HepG2 (cell line): ENCODE results near the gene PVR. TPM values are rescaled to one million over a fixed set of nuclear protein-coding genes. Genes with fewer than 3 reads are reported as not detected.

Experiments used
- ARID5B ChIP-seq: IDR thresholded peaks from 2 replicates; pipeline ENCODE4 v1.4.0; 2020; ENCODE audit warnings: mild to moderate bottlenecking, missing genetic modification reagents
- GATAD2A ChIP-seq: IDR thresholded peaks from 2 replicates; pipeline ENCODE4 v1.6.1; 2016
- HOXA7 ChIP-seq: sonication (generic); formaldehyde crosslinking; IDR thresholded peaks from 2 replicates; pipeline ENCODE4 v1.8.1; 2022; ENCODE audit warnings: mild to moderate bottlenecking, missing genetic modification reagents, moderate library complexity
- KAT2B ChIP-seq: fragments of 150-350 bp; IDR thresholded peaks from 2 replicates; pipeline ENCODE4 v1.6.1; 2014; ENCODE audit warnings: low read depth, low read length, borderline replicate concordance
- KDM5A ChIP-seq: fragments of 200-600 bp; sonication (generic); IDR thresholded peaks from 2 replicates; pipeline ENCODE4 v1.7.0; 2018; ENCODE audit warnings: antibody characterized with exemption, mild to moderate bottlenecking, low read length, borderline replicate concordance
- KDM5B ChIP-seq: sonication (generic); formaldehyde crosslinking; IDR thresholded peaks from 2 replicates; pipeline ENCODE4 v1.4.0; 2020; ENCODE audit warnings: missing genetic modification reagents, mild to moderate bottlenecking, borderline replicate concordance
- KLF9 ChIP-seq: IDR thresholded peaks from 2 replicates; pipeline ENCODE4 v1.6.1; 2016; ENCODE audit warnings: low read depth
- NRL ChIP-seq: sonication (generic); formaldehyde crosslinking; IDR thresholded peaks from 2 replicates; pipeline ENCODE4 v1.5.0; 2020; ENCODE audit warnings: missing genetic modification reagents, mild to moderate bottlenecking, moderate library complexity, borderline replicate concordance
- SOX6 ChIP-seq, 2 experiments: fragments of 450-650 bp in 1 of 2; sonication (generic) in 1 of 2; formaldehyde crosslinking in 1 of 2; IDR thresholded peaks; 2 replicates each; pipeline versions ENCODE4 v1.4.0 to v1.6.1; 2017 to 2020; ENCODE audit warnings: antibody characterized with exemption in 1 of 2, mild to moderate bottlenecking in 1 of 2, missing genetic modification reagents in 1 of 2
- UBTF ChIP-seq: sonication (generic); formaldehyde crosslinking; IDR thresholded peaks from 2 replicates; pipeline ENCODE4 v1.4.0; 2020; ENCODE audit warnings: mild to moderate bottlenecking, missing genetic modification reagents
- ZFX ChIP-seq: sonication (generic); formaldehyde crosslinking; IDR thresholded peaks from 2 replicates; pipeline ENCODE4 v1.4.0; 2020; ENCODE audit warnings: mild to moderate bottlenecking, low read depth, missing genetic modification reagents, moderate library complexity
- ZNF362 ChIP-seq: sonication (generic); formaldehyde crosslinking; IDR thresholded peaks from 2 replicates; pipeline ENCODE4 v1.4.0; 2020; ENCODE audit warnings: missing genetic modification reagents, mild to moderate bottlenecking, borderline replicate concordance
- ZNF44 ChIP-seq: sonication (generic); formaldehyde crosslinking; IDR thresholded peaks from 2 replicates; pipeline ENCODE4 v1.5.1; 2020; ENCODE audit warnings: mild to moderate bottlenecking, missing genetic modification reagents
- ZNF562 ChIP-seq: sonication (generic); formaldehyde crosslinking; IDR thresholded peaks from 2 replicates; pipeline ENCODE4 v1.8.0; 2022; ENCODE audit warnings: missing genetic modification reagents, borderline replicate concordance
- ZNF747 ChIP-seq: sonication (generic); formaldehyde crosslinking; IDR thresholded peaks from 2 replicates; pipeline ENCODE4 v1.8.1; 2023; ENCODE audit warnings: missing genetic modification reagents, mild to moderate bottlenecking, borderline replicate concordance
- polyA plus RNA-seq, 8 experiments: library from polyadenylated mRNA; depleted of rRNA in 3 of 8; stranded (reverse) in 7 of 8; unstranded in 1 of 8; fragments of >200 nt; fragmentation: Illumina TruSeq in 4 of 8; extraction: Trizol in 4 of 8; gene quantifications; 2 replicates each; pipeline versions ENCODE4 v1.2.1 to v1.2.3, GENCODE V29; 2011 to 2016; ENCODE audit warnings: low read depth in 4 of 8, missing spikeins in 1 of 8, mixed read lengths in 1 of 8; ENCODE audit not compliant: insufficient read depth in 1 of 8
- total RNA-seq, 5 experiments: library from RNA; depleted of rRNA; stranded (reverse); fragments of >200 nt; fragmentation: Illumina TruSeq; extraction: Trizol; gene quantifications; 2 replicates each; pipeline ENCODE4 v1.2.3, GENCODE V29; 2016; ENCODE audit warnings: low read depth in 1 of 5
- TF ChIP-seq, protein P1 (sequence below): sonication (generic); formaldehyde crosslinking; IDR thresholded peaks from 2 replicates; pipeline ENCODE4 v1.8.0; 2022; ENCODE audit warnings: mild to moderate bottlenecking, missing genetic modification reagents; ENCODE audit not compliant: insufficient replicate concordance
- TF ChIP-seq, protein P2 (sequence below): sonication (generic); formaldehyde crosslinking; IDR thresholded peaks from 2 replicates; pipeline ENCODE4 v1.5.0; 2020; ENCODE audit warnings: missing genetic modification reagents, mild to moderate bottlenecking, borderline replicate concordance

Gene PVR
- total and polyA plus RNA-seq, 2 of the 13 experiments (the other 11 are each of a cell fraction or from before 2014, with no cell fraction given), result 43.4 to 46.6 TPM

DNA sequence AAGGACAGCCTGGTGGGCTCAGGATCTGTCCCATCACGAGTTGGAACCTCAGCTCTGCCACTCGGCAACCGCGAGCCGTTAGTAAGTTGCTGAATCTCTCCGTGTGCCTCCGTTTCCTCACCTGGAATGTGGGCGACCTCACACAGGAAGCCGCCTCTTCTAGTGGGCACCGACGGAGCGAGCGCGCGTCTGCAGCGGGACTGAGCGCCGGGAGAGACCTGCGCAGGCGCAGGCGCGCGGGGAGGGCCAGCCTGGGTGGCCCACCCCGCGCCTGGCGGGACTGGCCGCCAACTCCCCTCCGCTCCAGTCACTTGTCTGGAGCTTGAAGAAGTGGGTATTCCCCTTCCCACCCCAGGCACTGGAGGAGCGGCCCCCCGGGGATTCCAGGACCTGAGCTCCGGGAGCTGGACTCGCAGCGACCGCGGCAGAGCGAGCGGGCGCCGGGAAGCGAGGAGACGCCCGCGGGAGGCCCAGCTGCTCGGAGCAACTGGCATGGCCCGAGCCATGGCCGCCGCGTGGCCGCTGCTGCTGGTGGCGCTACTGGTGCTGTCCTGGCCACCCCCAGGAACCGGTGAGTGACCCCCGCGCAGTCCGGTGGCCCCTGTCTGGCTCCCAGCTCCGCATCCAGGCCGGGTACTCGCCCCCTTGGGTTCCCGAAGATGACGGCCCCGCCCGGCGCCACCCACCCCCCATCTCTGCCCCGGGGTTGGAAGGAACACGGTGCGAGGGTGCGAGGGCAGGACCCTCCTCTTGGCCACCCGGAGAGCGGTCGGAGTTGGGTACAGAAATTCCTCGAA lies at the start of gene PVR (continued):
- TF ChIP-seq UBTF (CRISPR knock-in tag), result peak; percentile 83
- no peak for TF ChIP-seq ZNF562 (CRISPR knock-in tag)
- TF ChIP-seq, protein P1, sequence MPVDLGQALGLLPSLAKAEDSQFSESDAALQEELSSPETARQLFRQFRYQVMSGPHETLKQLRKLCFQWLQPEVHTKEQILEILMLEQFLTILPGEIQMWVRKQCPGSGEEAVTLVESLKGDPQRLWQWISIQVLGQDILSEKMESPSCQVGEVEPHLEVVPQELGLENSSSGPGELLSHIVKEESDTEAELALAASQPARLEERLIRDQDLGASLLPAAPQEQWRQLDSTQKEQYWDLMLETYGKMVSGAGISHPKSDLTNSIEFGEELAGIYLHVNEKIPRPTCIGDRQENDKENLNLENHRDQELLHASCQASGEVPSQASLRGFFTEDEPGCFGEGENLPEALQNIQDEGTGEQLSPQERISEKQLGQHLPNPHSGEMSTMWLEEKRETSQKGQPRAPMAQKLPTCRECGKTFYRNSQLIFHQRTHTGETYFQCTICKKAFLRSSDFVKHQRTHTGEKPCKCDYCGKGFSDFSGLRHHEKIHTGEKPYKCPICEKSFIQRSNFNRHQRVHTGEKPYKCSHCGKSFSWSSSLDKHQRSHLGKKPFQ, result no peak
- TF ChIP-seq SOX6 (IDR thresholded peaks at IDR 0.05), result no peak
- no peak; the same call in 1 of the 2 replicates for TF ChIP-seq SOX6 (CRISPR knock-in tag; IDR thresholded peaks at IDR 0.05)
- TF ChIP-seq KDM5B (CRISPR knock-in tag), result peak; percentile 79
- no peak for TF ChIP-seq GATAD2A (CRISPR knock-in tag)
- TF ChIP-seq ZNF747 (CRISPR knock-in tag), result no peak
- TF ChIP-seq KAT2B, result no peak
- no peak for TF ChIP-seq ZNF44
- TF ChIP-seq KDM5A, result no peak
- TF ChIP-seq ZNF362 (CRISPR knock-in tag), result no peak
- no peak for TF ChIP-seq HOXA7
- peak; percentile 40; the same call in 1 of the 2 replicates for TF ChIP-seq NRL
- TF ChIP-seq KLF9 (CRISPR knock-in tag), result no peak
- peak; percentile 51; the same call in 1 of the 2 replicates for TF ChIP-seq ARID5B (CRISPR knock-in tag)
- peak; percentile 87 for TF ChIP-seq ZFX
- TF ChIP-seq, protein P2, sequence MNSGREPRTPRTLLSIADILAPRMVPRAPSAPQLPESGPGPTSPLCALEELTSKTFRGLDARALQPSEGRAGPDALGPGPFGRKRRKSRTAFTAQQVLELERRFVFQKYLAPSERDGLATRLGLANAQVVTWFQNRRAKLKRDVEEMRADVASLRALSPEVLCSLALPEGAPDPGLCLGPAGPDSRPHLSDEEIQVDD (CRISPR knock-in tag), result no peak
